ENCODE measurements around the gene KRT7. TPM values are rescaled to one million over a fixed set of nuclear protein-coding genes. Genes with fewer than 3 reads are reported as not detected.

The KRT7 gene
- total RNA-seq, 1 experiment from 2014 or later: 10.0 TPM

- no peaks in the 10 kb centered on the region for H3K27me3 ChIP-seq (ENCODE audit: insufficient read depth, low read length)
- H3K4ac ChIP-seq (ENCODE audit: low read depth, low read length): no peak overlapping the region
- no peak overlapping the region for H3K4me2 ChIP-seq (ENCODE audit: insufficient read depth, insufficient read length, low read length)
- no peak overlapping the region for H4K8ac ChIP-seq (replicated peaks; ENCODE audit: insufficient read length, low read depth, low read length)
- H2AK5ac ChIP-seq (ENCODE audit: insufficient read length, low read length): no peak overlapping the region
- no peak overlapping the region for H4K5ac ChIP-seq (ENCODE audit: insufficient read length, low read depth, low read length)
- H3K79me1 ChIP-seq (ENCODE audit: insufficient read depth, low read depth, low read length, poor library complexity, severe bottlenecking): no peaks in the 10 kb centered on the region
- no peak overlapping the region for H3K27ac Mint-ChIP-seq
- H3K4me1 Mint-ChIP-seq: peaks cover 6 to 45% of the 10 kb centered on the region in 2 experiments
- no peak overlapping the region for H2BK12ac ChIP-seq (ENCODE audit: insufficient read length, low read depth, low read length)
- no peaks in the 10 kb centered on the region for H3K9me3 Mint-ChIP-seq
- H2AFZ ChIP-seq (ENCODE audit: low read length): no peak overlapping the region
- no peaks in the 10 kb centered on the region for H3K36me3 Mint-ChIP-seq (ENCODE audit: insufficient read depth in 1 of 3, low read depth in 3 of 3)
- H2BK120ac ChIP-seq (ENCODE audit: low read depth, low read length, poor library complexity, severe bottlenecking): no peak overlapping the region
- WGBS (ENCODE audit: extremely low coverage, insufficient read length, low lambda C conversion rate): no CpG with 5 or more reads among the region's 6 CpGs
- H2BK5ac ChIP-seq (ENCODE audit: insufficient read length, low read length): no peak overlapping the region
- no peak overlapping the region for H3T11ph ChIP-seq (ENCODE audit: low read length)
- H3K56ac ChIP-seq (ENCODE audit: insufficient read length, low read depth, low read length): no peak overlapping the region
- peaks cover 2% of the 10 kb centered on the region for H3K27me3 Mint-ChIP-seq (ENCODE audit: low read depth)
- TF ChIP-seq, protein P1, sequence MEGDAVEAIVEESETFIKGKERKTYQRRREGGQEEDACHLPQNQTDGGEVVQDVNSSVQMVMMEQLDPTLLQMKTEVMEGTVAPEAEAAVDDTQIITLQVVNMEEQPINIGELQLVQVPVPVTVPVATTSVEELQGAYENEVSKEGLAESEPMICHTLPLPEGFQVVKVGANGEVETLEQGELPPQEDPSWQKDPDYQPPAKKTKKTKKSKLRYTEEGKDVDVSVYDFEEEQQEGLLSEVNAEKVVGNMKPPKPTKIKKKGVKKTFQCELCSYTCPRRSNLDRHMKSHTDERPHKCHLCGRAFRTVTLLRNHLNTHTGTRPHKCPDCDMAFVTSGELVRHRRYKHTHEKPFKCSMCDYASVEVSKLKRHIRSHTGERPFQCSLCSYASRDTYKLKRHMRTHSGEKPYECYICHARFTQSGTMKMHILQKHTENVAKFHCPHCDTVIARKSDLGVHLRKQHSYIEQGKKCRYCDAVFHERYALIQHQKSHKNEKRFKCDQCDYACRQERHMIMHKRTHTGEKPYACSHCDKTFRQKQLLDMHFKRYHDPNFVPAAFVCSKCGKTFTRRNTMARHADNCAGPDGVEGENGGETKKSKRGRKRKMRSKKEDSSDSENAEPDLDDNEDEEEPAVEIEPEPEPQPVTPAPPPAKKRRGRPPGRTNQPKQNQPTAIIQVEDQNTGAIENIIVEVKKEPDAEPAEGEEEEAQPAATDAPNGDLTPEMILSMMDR (conservative IDR thresholded peaks at IDR 0.05): no peak
- H4K91ac ChIP-seq (ENCODE audit: insufficient read length, low read depth, low read length): no peak overlapping the region
- H3K18ac ChIP-seq (ENCODE audit: insufficient read length, low read depth, low read length): no peak overlapping the region
- no peak overlapping the region for H3K23ac ChIP-seq (ENCODE audit: insufficient read length, low read depth, low read length)
- no peaks in the 10 kb centered on the region for H3K9me3 ChIP-seq (ENCODE audit: control insufficient read depth, low read depth, low read length)
- H2BK15ac ChIP-seq (ENCODE audit: low read depth, low read length): no peak overlapping the region
- H3K79me2 ChIP-seq (ENCODE audit: insufficient read depth, low read length): no peaks in the 10 kb centered on the region
- no peak overlapping the region for H3K27ac ChIP-seq (ENCODE audit: insufficient read length, low read depth, low read length)
- no peak overlapping the region for H3K14ac ChIP-seq (ENCODE audit: insufficient read depth, low read length)
- no peaks in the 10 kb centered on the region for H3K4me1 ChIP-seq (ENCODE audit: insufficient read depth, low read length)
- H3K9ac ChIP-seq (ENCODE audit: extremely low read depth, insufficient read length, low read length): no peak overlapping the region
- no peaks in the 10 kb centered on the region for H3K23me2 ChIP-seq (ENCODE audit: insufficient read length, low read depth, low read length, poor library complexity, severe bottlenecking)
- DNase-seq: no peak
- H2BK20ac ChIP-seq (ENCODE audit: low read depth, low read length, poor library complexity, severe bottlenecking): no peak overlapping the region
- H4K20me1 ChIP-seq (ENCODE audit: control insufficient read depth, insufficient read depth, insufficient read length): no peaks in the 10 kb centered on the region
- H3K4me3 Mint-ChIP-seq: no peak overlapping the region
Measured at GRCh38 chr12:52193991-52194390, 39.1 kb upstream of the KRT7 start.
